ENCODE data around the gene LRRC27.
"Not testable (repeated sequence)": the region's sequence is repeated elsewhere in the genome, so short reads cannot be mapped to it uniquely, and the experiment has no call there.

LRRC27 gene

GRCh38 chr10:132336064-132336746 is 4.2 kb downstream of the LRRC27 start:
- H3K4me3 Mint-ChIP-seq, result peak overlapping the region; percentile 51 to 59
- H3K9me3 Mint-ChIP-seq, result no peaks in the 10 kb centered on the region
- H3K27ac Mint-ChIP-seq, result no peak overlapping the region
- DNase-seq, result no peak
- ATAC-seq, result no peak
- no peaks in the 10 kb centered on the region for H3K27me3 Mint-ChIP-seq
- peaks cover 57% of the 10 kb centered on the region for H3K4me1 Mint-ChIP-seq

GRCh38 chr10:132336919-132337407 is 5.0 kb downstream of the LRRC27 start:
- DNase-seq, result peak in 1 of 2 donors; percentile 27
- Mint-ChIP-seq H3K27me3 (no peaks in the 10 kb centered on the region), H3K4me1 (peaks cover 49% of the 10 kb centered on the region)

GRCh38 chr10:132337854-132338253 is 5.9 kb downstream of the LRRC27 start:
- not testable (repeated sequence) for H3K27me3 Mint-ChIP-seq, H3K9me3 Mint-ChIP-seq, DNase-seq, ATAC-seq
- H3K27ac Mint-ChIP-seq, result peak overlapping the region; percentile 2 to 59
- peak overlapping the region; percentile 82 to 91 for H3K4me3 Mint-ChIP-seq
- peaks cover 41% of the 10 kb centered on the region for H3K4me1 Mint-ChIP-seq

More at GRCh38 chr10:132336919-132337407, 5.0 kb downstream of the LRRC27 start:
- peak overlapping the region; percentile 91 to 97 for H3K27ac Mint-ChIP-seq
- ATAC-seq, result no peak
- no peaks in the 10 kb centered on the region for H3K9me3 Mint-ChIP-seq
- peak overlapping the region; percentile 82 to 91 for H3K4me3 Mint-ChIP-seq

- Mint-ChIP-seq H3K27me3 (no peaks in the 10 kb centered on the region), H3K4me3 (no peak overlapping the region), H3K4me1 (peaks cover 31% of the 10 kb centered on the region), H3K9me3 (peaks cover 0 to 5% of the 10 kb centered on the region in 2 donors), H3K27ac (no peak overlapping the region)
- ATAC-seq (no peak), DNase-seq (no peak)
Observed at GRCh38 chr10:132338876-132339275, 6.9 kb downstream of the LRRC27 start.

GRCh38 chr10:132339276-132339675 is 7.3 kb downstream of the LRRC27 start:
- no peak for DNase-seq
- ATAC-seq, result no peak
- H3K4me1 Mint-ChIP-seq, result peaks cover 27% of the 10 kb centered on the region
- H3K4me3 Mint-ChIP-seq, result no peak overlapping the region
- H3K27me3 Mint-ChIP-seq, result no peaks in the 10 kb centered on the region
- H3K27ac Mint-ChIP-seq, result no peak overlapping the region
- peaks cover 0 to 5% of the 10 kb centered on the region in 2 donors for H3K9me3 Mint-ChIP-seq

- ATAC-seq (no peak), DNase-seq (no peak)
- H3K4me3 Mint-ChIP-seq, result no peak overlapping the region
- no peak overlapping the region for H3K27ac Mint-ChIP-seq
- no peaks in the 10 kb centered on the region for H3K27me3 Mint-ChIP-seq
- peaks cover 18% of the 10 kb centered on the region for H3K4me1 Mint-ChIP-seq
- H3K9me3 Mint-ChIP-seq, result peaks cover 0 to 5% of the 10 kb centered on the region in 2 donors
Observed at GRCh38 chr10:132341017-132341416, 9.0 kb downstream of the LRRC27 start.

- no peaks in the 10 kb centered on the region for H3K27me3 Mint-ChIP-seq
- no peak for DNase-seq
- peaks cover 10% of the 10 kb centered on the region for H3K4me1 Mint-ChIP-seq
- H3K4me3 Mint-ChIP-seq, result no peak overlapping the region
- ATAC-seq, result no peak
- H3K27ac Mint-ChIP-seq, result no peak overlapping the region
- peaks cover 0 to 5% of the 10 kb centered on the region in 2 donors for H3K9me3 Mint-ChIP-seq
Observed at GRCh38 chr10:132341781-132342180, 9.8 kb downstream of the LRRC27 start.

- ATAC-seq (no peak), DNase-seq (no peak)
- H3K27me3 Mint-ChIP-seq, result no peaks in the 10 kb centered on the region
- peaks cover 0 to 5% of the 10 kb centered on the region in 2 donors for H3K9me3 Mint-ChIP-seq
- H3K4me3 Mint-ChIP-seq, result no peak overlapping the region
- peaks cover 2% of the 10 kb centered on the region for H3K4me1 Mint-ChIP-seq
- H3K27ac Mint-ChIP-seq, result no peak overlapping the region
Observed at GRCh38 chr10:132342553-132342952, 10.6 kb downstream of the LRRC27 start.

GRCh38 chr10:132344386-132344785 is 12.4 kb downstream of the LRRC27 start:
- Mint-ChIP-seq H3K27me3 (no peaks in the 10 kb centered on the region), H3K4me3 (no peak overlapping the region), H3K9me3 (peaks cover 0 to 5% of the 10 kb centered on the region in 2 donors), H3K27ac (no peak overlapping the region), H3K4me1 (no peaks in the 10 kb centered on the region)
- DNase-seq, result no peak
- ATAC-seq, result no peak

GRCh38 chr10:132345345-132345744 is 13.4 kb downstream of the LRRC27 start:
- no peak overlapping the region for H3K4me3 Mint-ChIP-seq
- peaks cover 0 to 5% of the 10 kb centered on the region in 2 donors for H3K9me3 Mint-ChIP-seq
- ATAC-seq, result no peak
- H3K27ac Mint-ChIP-seq, result no peak overlapping the region
- no peaks in the 10 kb centered on the region for H3K27me3 Mint-ChIP-seq
- DNase-seq, result no peak
- no peaks in the 10 kb centered on the region for H3K4me1 Mint-ChIP-seq

- Mint-ChIP-seq H3K9me3 (peaks cover 0 to 5% of the 10 kb centered on the region in 2 donors), H3K27me3 (no peaks in the 10 kb centered on the region), H3K27ac (no peak overlapping the region), H3K4me1 (no peaks in the 10 kb centered on the region), H3K4me3 (no peak overlapping the region)
- no peak for DNase-seq
- ATAC-seq, result no peak
Observed at GRCh38 chr10:132346806-132347205, 14.8 kb downstream of the LRRC27 start.

- Mint-ChIP-seq H3K27ac (no peak overlapping the region), H3K9me3 (peaks cover 0 to 2% of the 10 kb centered on the region in 2 donors), H3K4me3 (no peak overlapping the region), H3K27me3 (no peaks in the 10 kb centered on the region), H3K4me1 (no peaks in the 10 kb centered on the region)
- ATAC-seq, result peak; percentile 45
- no peak for DNase-seq
Observed at GRCh38 chr10:132347211-132347930, 15.4 kb downstream of the LRRC27 start.

GRCh38 chr10:132347931-132348267 is 15.9 kb downstream of the LRRC27 start:
- no peak for ATAC-seq
- no peak for DNase-seq
- Mint-ChIP-seq H3K4me3 (no peak overlapping the region), H3K27me3 (no peaks in the 10 kb centered on the region), H3K9me3 (no peaks in the 10 kb centered on the region), H3K27ac (peak overlapping the region in 1 of 2 donors; percentile 17), H3K4me1 (no peaks in the 10 kb centered on the region)

- H3K27ac Mint-ChIP-seq, result no peak overlapping the region
- H3K9me3 Mint-ChIP-seq, result no peaks in the 10 kb centered on the region
- ATAC-seq (no peak), DNase-seq (no peak)
- no peak overlapping the region for H3K4me3 Mint-ChIP-seq
- no peaks in the 10 kb centered on the region for H3K27me3 Mint-ChIP-seq
- H3K4me1 Mint-ChIP-seq, result no peaks in the 10 kb centered on the region
Observed at GRCh38 chr10:132349766-132350165, 17.8 kb downstream of the LRRC27 start.

- Mint-ChIP-seq H3K9me3 (no peaks in the 10 kb centered on the region), H3K4me3 (no peak overlapping the region)
Observed at GRCh38 chr10:132350391-132350790, 18.4 kb downstream of the LRRC27 start.

GRCh38 chr10:132350946-132351345 is 19.0 kb downstream of the LRRC27 start:
- H3K27ac Mint-ChIP-seq, result no peak overlapping the region
- H3K9me3 Mint-ChIP-seq, result no peaks in the 10 kb centered on the region
- H3K4me1 Mint-ChIP-seq, result no peaks in the 10 kb centered on the region
- ATAC-seq, result no peak
- H3K27me3 Mint-ChIP-seq, result no peaks in the 10 kb centered on the region
- no peak for DNase-seq
- no peak overlapping the region for H3K4me3 Mint-ChIP-seq

More at GRCh38 chr10:132350391-132350790, 18.4 kb downstream of the LRRC27 start:
- no peak overlapping the region for H3K27ac Mint-ChIP-seq
- no peaks in the 10 kb centered on the region for H3K27me3 Mint-ChIP-seq
- no peak for ATAC-seq
- no peak for DNase-seq
- H3K4me1 Mint-ChIP-seq, result no peaks in the 10 kb centered on the region
